ENCODE results near the gene SLC12A8. TPM values are rescaled to one million over a fixed set of nuclear protein-coding genes. Genes with fewer than 3 reads are reported as not detected.

Gene SLC12A8
- polyA plus RNA-seq, 1 donor: 0.37 TPM

DNA sequence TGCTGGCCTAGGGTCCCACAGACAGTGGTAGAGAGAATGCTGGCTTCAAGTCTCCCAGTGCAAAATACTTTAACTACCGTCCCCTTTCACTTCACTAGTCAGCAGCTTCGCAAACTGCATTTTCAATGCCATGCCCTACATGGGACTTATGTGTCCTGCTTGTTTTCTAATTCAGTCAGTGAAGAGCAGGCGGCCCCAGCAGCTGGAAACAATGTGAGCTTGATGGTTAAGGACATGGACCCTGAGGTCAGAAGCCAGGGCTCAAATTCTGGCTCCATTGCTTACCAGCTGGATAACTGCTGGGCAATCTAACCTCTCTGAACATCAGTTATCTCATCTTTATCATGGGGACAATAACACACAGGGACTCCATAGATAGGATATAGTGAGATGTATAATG is 58.4 kb downstream of the SLC12A8 start:
- DNase-seq (ENCODE audit: low read depth): no peak

DNA sequence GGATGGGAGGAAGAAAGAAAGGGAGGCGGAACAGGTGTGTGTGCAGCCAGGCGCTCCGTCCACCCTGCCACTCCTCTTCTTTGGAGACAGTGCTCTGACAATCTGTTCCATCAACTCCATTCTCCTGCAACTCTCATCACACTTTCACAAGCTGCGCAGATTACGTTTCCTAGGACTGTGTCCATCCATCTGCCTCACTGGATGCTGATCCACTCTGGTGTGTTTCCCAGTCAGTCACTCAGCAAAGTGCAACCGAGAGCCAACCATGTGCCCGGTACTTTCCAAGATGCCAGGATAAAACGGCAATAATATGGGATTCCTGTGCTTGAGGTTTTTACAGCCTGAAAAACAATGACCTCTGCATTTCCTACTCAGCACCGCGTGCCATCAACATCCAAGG is 59.6 kb downstream of the SLC12A8 start:
- DNase-seq (ENCODE audit: low read depth): no peak

DNA sequence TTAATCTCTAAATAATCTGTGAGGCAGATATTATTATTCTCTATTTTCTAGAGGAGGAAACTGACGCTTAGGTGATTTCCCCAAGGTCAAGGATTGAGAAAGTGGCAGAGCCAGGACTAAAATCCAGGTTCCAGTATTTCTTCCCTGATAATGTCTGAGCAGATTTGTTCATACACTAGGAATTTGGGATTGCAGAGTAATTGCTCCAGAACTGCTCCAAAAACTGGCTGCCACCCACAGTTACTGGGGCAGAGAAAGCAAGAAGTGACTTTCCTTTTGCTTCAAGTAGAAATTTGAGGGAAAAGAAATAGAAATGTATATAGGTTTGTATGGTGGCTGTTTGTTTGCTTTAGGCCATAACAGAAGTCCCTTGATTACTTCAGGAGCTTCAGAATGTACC is 60.6 kb downstream of the SLC12A8 start:
- no peak for DNase-seq (ENCODE audit: low read depth)

DNA sequence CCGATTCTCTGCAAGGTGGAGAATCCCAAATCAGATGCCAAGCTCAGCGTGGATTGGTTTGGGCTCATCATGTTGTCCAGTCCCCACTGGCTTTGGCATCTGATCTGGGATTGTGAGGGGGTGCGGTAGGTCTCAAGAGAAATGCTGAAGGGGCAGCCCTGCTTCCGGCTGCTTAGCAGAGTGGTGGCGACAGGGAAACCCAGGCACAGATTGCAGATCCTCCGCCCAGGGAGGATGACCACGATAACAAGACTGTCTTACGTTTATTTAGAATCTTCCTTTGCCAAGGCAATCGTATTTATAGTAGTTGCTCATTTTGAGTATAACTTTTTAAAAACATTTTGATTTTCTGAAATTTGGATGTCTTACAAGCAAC is 61.1 kb downstream of the SLC12A8 start:
- no peak for DNase-seq (ENCODE audit: low read depth)

DNA sequence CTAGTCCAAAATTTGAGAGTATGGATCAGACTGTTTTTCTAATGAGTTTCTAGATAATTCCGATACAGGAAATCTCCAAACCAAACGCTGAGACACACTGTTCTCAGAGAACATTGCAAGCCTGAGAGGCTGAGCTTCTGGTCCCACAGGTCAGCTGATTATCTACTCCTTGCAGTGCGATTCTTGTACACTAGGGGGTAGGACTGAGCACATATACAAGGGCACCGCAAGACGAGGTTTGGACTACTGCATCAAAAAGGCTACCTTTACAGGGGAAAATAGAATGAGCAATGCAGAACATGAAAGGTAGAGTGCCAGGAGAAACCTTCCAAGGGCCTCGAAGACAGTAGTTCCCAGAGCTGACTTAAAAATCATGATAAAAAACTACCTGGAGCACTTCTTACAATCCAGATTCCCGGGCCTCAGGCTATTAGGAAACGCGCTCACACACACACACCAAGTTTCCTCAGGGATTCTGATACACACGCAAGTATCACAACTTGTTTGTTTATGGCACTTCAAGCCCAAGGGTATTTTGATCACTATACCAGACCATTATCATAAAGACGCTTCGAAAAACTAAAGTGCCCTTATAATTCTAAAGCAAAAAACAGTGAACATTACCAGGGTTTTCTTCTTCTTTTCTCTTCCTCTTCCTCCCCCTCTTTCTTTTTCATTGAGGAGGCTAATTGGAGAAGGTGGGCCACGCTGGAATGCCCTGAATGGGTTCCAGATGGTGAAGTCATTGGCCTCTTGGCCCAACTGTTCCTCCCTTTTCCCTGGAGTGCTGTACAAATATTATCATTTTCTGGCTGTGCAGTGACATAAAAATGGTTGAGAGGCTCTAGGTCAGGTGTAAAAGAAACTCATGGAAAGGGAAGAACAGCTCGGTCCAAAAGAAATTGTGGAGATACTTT is 61.8 kb downstream of the SLC12A8 start:
- no peak for DNase-seq (ENCODE audit: low read depth)

DNA sequence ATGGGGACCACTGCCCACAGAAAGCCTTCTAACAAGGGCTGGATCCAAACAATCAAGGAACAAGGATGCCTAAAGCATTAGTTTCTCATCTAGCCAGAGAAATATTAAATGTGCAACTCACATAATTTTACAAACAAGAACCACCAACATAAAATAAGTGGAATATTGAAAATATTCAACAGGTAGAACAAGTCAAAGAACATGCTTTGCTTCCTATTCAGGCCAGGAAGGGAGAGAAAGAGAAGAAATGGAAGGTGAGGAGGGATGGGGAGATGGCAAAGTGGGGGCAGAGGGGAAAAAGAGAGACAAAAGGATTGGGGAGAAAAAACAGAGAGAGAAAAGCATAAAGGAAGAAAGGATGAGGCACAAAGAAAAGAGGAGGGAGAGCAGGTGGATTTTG is 63.1 kb downstream of the SLC12A8 start:
- DNase-seq (ENCODE audit: low read depth): no peak

DNA sequence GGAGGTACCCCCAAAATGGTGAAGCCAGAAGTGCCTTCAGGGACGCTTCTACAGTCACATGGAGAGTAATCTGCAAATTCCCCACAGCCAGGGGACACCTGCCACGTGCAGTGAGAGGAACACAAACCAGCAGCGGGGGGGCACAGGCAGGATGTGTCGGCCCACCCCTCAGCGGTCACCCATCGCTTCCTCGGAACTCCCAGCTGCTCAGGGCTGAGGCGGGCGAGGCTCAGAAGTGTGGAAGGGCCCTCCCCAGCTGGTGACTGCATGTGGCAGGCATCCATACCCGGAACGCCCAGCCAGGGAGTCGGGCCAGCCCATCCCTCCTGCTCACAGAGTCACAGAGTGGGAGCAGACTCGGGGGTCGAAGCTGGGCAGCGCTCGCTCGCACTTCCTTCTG is 63.7 kb downstream of the SLC12A8 start:
- DNase-seq (ENCODE audit: low read depth): no peak

DNA sequence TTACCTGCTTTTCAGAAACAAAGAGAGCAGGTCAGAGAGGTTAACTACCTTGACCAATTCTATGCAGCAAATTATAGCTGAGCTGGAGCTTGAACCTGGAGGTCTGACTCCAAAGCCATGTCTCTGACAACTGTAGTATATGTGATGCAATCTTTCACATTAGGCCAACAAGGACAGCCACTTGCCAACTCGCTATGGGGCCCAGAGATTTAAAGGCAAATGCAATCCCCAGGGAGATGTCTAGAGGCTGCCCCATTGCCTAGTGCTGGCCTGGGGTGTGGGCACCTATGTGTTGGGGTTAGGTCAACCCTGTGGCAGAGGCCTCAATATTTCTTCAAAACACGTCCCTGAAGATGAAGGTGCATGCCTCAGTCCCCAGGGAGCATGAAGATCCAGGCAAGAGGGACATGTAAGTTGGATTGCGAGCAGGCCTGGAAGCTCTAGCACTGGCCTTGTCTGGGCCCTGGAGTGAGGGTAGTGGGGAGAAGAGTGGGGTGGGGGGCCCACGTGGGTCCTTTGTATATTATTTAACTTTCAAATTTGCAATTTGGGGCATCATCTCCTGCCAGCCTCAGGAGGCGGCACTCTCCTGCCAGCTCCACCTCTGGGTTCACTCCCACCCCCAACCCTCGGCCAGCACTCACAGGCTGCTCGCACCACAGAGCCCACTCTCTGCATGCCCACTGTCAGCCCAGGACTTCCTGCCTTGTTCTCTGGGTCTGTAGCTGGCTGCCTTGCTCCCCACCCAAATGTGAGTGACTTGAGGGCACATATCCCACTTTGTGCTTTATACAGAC is 64.3 kb downstream of the SLC12A8 start:
- no peak for DNase-seq (ENCODE audit: low read depth)

DNA sequence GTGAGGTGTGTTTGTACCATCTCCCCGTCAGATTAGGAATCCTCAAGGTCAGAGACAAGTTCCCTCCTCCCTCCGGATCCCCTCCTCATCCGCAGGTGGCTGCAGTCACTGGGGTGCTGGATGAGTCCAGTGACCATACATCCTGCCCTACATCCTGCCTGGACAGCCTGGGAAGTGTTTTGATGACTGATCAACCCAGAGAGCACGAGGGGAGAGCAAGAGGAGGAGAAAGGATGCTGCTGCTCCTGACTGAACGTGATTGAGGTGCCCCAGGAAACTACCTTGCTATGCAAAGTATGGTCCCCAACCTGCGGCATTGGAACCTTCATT is 65.1 kb downstream of the SLC12A8 start:
- DNase-seq (ENCODE audit: low read depth): no peak

DNA sequence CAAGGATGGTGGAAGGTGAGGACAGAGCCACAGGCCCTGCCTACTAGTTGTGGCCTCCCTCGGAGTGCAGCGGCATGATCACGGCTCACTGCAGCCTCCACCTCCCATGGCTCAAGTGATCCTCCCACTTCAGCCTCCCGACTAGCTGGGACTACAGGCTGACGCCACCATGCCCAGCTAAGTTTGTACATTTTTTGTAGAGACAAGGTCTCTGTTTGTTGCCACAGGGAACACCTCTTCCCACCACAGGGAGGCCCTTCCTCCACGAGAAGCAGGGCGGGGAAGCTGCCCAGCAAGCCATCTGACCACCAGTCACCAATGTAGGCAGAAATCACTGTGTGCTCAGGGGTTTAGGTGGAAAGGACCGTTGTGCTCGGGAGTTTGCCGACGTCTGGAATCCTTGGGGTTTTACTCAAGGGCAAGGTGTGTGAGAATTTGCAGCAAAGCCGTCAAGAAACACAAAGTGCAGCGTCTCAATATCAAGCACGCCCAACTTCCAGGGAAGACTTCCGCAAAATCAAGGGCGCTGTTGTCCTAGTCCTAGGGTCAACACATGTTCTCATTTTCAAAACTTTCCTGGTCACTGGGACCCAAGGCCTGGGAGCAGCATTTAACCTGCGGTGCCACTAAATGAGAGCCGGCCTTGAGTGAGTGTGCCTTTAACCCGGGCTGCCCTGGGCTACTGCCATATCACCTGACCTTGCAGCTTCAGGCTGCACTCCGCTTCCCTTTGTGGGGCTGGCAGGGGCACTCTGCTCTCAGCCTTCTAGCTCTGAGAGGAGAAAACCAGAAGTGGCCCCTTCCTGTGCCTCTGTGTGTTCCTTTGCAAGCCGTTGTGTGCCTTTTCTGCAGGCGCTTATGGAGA is 65.7 kb downstream of the SLC12A8 start:
- DNase-seq (ENCODE audit: low read depth): no peak

DNA sequence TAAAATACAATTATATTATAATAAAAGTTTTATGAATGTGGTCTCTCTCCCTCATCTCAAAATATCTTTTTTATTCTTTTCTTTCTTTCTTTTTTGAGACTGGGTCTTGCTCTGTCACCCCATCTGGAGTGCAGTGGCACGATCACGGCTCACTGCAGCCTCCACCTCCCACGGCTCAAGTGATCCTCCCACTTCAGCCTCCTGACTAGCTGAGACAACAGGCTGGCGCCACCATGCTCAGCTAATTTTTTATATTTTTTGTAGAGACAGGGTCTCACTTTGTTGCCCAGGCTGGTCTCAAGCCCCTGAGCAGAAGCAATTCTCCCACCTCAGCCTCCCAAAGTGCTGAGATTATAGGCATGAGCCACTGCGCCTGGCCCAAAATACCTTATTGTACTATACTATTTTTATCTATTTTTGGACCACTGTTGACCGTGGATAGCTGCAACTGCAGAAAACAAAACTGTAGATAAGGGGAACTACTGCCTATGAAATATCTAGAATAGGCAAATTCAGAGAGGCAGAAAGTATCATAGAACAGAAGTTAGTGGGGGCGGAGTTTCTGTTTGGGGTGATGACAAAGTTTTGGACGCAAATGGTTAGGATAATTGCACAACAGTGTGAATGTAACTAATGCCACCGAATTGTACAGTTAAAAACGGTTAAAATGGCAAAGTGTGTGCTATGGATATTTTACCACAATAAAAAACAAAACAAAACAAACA is 66.6 kb downstream of the SLC12A8 start:
- DNase-seq (ENCODE audit: low read depth): no peak

DNA sequence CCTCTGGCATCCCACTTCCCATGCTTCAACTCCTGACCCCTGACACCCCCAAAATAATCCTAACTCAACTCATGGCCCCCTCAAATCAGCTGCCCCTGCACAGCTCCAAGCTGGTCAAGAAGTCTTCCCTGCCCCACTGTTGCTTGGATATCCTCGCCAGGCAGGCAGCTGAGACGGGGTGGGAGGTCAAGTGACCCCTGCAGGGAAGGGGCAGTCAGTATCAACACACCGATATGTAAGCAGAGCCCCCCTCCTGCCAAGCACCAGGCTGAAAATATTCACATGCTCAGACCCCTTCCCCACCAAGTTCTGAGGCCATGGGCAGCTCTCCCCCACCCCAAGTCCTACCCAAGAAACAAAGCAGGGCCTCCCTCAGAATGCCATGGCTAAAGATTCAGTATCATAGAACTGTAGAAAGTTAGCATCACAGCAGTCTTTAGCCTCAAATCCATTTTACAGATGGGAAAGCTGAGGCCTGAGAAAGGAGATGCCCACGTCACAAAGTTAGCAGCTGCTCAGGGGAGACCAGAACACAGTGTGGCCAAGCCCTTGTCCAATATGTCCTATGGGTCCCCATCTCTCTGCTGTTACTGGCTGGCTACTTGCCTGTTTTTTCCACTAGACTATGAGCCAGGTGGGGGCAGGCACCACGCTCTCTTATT is 67.8 kb downstream of the SLC12A8 start:
- no peak for DNase-seq (ENCODE audit: low read depth)

DNA sequence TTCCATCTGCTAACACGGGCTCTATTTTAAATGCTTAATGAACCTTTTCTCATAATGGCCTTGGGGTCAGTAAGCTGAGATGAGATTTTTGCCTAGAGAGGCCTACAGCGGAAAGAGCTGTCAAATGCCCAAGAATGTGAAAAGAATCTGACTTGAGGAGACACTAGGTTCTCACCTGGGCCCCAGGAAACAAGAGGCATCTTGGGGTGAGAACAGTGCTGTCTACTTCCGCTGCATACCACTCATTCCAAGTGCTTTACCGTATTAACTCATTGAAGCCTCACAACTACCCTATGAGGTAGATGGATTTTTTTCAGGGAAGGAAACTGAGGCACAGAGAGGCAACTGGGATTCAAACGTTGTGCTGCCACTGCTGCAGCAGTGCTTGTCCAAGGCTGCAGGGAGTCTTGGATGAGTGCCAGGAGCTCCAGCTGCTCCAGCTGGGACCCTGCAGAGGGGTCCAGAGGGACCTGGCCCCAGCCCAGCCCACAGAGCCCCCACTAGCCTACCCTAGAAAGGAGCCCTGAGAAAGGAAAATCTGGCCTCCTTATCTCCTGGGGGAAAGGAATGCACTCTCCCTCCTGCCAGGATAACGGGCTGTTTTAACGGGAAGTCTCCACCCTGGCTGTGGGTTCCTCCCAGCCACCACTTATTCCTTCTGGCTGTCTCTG is 68.4 kb downstream of the SLC12A8 start:
- DNase-seq (ENCODE audit: low read depth): no peak

DNA sequence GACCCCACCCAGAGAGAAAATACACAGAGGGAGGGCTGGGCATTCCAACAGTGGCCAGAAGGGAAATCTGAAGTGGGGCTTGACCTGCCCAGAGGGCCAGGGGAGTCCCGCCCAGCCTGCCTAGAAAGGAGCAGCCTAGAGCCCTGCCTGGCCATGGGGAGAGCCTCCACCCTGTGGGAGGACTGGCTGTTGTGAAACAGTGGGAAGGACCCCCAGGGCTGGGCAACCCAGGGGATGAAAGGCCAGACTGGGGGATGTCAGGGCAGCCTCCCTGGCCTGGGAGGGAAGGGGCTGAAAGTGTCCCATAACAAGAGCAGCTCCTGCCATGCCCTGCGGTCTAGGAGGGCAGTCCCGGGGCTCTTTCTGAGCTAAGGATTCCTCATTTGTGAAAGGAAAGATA is 69.0 kb downstream of the SLC12A8 start:
- DNase-seq (ENCODE audit: low read depth): no peak

DNA sequence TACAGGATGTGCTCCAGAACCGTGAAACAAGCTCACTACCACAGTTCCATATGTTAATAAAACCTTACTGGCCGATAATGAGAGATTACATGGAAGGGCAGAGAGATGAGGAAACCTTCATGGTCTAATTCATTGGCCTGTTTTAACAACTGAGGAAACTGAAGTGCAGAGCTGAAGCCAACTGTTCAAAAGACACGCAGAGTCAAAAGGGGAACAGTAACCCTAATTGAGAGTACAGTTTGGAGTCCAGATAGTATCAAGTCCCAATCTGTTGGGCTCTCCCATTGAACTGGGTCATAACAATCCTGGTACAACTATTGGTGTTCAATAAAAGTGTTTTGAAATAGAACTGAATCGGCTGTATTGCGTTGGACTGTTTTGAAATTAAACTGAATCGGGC is 69.6 kb downstream of the SLC12A8 start:
- no peak for DNase-seq (ENCODE audit: low read depth)

DNA sequence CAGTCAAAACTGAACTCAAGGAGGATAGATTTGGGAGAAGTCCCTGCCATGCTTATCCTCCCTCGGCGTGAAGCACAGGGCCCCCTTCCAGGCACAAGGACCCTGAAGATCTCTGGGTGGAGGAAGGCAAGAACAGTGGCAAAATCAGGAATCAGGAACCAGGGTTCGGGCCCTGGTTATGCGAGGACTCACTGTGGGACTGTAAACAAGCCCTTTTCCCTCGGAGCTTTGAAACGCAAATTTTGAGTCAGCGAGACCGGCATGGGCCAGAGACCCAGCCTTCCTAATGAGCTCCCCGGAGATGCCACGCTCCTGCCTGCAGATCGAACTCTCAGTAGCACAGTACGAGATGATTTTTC is 70.1 kb downstream of the SLC12A8 start:
- no peak for DNase-seq (ENCODE audit: low read depth)

DNA sequence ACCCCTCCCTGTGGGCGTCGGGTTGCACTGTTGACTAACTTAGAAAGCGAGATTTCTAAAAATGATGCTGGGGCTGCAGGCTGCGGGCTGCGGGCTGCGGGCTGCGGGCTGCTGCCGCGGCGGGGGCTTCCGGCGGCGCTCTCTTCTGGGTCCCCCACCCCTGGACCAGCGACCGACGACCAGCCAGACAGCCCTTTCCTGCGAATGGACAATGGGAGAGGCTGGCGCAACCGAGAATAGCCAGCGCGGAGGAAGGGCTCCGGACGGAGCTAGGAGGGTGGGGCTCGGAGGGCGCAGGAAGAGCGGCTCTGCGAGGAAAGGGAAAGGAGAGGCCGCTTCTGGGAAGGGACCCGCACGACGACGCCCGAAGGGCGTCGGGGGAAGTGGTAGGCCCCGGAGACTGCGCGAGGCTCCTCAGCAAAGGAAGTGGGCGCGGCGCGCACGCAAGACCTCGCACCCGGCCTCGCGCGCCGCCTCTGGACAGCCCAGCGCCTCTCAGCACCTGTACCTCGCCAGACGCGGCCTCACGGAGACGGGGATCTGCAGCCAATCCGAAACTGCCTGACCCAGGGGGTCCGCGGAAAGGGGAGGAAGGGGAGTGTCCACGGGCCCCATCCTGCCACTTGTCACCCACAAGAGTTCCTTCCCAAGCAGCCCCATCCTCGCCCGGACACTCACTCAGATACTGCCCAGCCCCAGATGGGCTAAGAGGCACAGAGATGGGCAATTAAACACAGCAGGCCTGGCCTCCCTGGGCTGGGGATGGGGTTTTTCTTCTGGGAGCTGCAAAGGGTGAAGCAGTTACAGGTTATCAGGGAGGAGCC is 70.7 kb downstream of the SLC12A8 start:
- no peak for DNase-seq (ENCODE audit: low read depth)

DNA sequence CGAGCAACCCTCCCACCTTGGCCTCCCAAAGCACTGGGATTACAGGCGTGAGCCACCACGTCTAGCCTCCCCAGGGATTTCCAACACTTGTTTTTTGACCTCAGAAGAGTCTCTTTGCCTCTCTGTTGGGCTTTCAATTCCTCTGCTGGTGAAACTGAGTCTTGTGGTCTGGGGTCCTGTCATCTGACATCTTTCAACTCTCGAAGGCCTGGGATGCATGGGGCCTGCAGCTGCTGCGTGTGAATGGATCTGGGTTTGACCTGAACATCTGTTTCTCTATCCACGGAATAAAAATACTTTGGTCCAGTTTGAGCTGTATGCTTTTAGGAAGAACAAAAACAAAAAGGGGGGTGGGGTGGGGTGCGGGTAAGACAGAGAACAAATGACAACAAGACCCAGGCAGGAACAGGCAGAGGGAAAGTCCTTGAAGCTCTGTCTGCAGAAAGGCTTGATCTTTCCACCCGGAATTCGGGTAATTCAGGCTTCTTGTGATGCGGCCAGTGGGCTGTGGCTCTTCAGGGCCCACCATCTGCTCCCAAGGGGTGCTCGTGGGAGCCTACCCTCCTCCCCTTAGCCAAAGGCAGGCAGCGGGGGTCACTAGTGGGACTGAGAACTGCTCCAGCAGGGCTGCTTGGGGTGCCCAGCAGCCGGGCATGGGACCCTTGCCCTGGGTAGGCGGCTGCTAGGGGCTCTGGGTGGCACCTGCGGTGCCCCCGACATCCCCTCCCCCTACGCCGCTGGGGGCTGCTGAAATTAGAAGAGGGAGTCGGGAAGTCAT is 71.5 kb downstream of the SLC12A8 start:
- DNase-seq (ENCODE audit: low read depth): no peak
